Neural cell (in vitro differentiated cells): ENCODE results near the gene SELL. TPM values are rescaled to one million over a fixed set of nuclear protein-coding genes. Genes with fewer than 3 reads are reported as not detected.
A peak's percentile ranks its signal among the peaks of the same experiment; 100 is the strongest.
"Not testable (repeated sequence)": the region's sequence is repeated elsewhere in the genome, so short reads cannot be mapped to it uniquely, and the experiment has no call there.

Experiments used
- H2AFZ ChIP-seq: fragments of 200-600, 300-800 bp; sonication (generic), shearing (Covaris generic); 2 replicates; pipeline ENCODE4 v1.6.0; 2014; ENCODE audit warnings: low read depth, mild to moderate bottlenecking, antibody characterized with exemption, low read length, moderate library complexity
- H3F3A ChIP-seq: fragments of 200-600 bp; shearing (Covaris generic); 2 replicates; pipeline ENCODE4 v1.6.1; 2016; ENCODE audit warnings: mild to moderate bottlenecking, moderate library complexity, mixed read lengths, antibody characterized with exemption, low read length; ENCODE audit not compliant: insufficient read depth, poor library complexity, severe bottlenecking
- H3K27ac ChIP-seq: fragments of 200-600, 300-800 bp; sonication (generic), shearing (Covaris generic); 2 replicates; pipeline ENCODE4 v1.5.1; 2014; ENCODE audit warnings: mild to moderate bottlenecking, low read length, moderate library complexity
- H3K27me3 ChIP-seq: fragments of 300-800, 200-600 bp; sonication (generic), shearing (Covaris generic); 2 replicates; pipeline ENCODE4 v1.6.0; 2014; ENCODE audit warnings: mild to moderate bottlenecking, low read depth, low read length, moderate library complexity; ENCODE audit not compliant: insufficient read depth
- H3K36me3 ChIP-seq: fragments of 300-800, 200-600 bp; sonication (generic), shearing (Covaris generic); 2 replicates; pipeline ENCODE4 v1.5.1; 2014; ENCODE audit warnings: mild to moderate bottlenecking, antibody characterized with exemption, low read length, moderate library complexity; ENCODE audit not compliant: insufficient read depth
- H3K4me2 ChIP-seq: fragments of 300-800, 200-600 bp; sonication (generic), shearing (Covaris generic); 2 replicates; pipeline ENCODE4 v1.6.0; 2014; ENCODE audit warnings: mild to moderate bottlenecking, low read length
- H3K4me3 ChIP-seq: fragments of 300-800, 200-600 bp; sonication (generic), shearing (Covaris generic); 2 replicates; pipeline ENCODE4 v1.5.1; 2014; ENCODE audit warnings: mild to moderate bottlenecking, low read length, moderate library complexity
- H3K79me2 ChIP-seq: fragments of 200-600 bp; shearing (Covaris generic); replicated peaks from 2 replicates; pipeline ENCODE4 v1.6.0; 2014; ENCODE audit warnings: mild to moderate bottlenecking, low read length, moderate library complexity; ENCODE audit not compliant: insufficient read depth
- H3K9ac ChIP-seq: fragments of 300-800, 200-600 bp; sonication (generic), shearing (Covaris generic); 2 replicates; pipeline ENCODE4 v1.6.1; 2016; ENCODE audit warnings: mild to moderate bottlenecking, low read length, mixed read lengths
- H3K9me2 ChIP-seq: fragments of 200-600 bp; shearing (Covaris generic); 2 replicates; pipeline ENCODE4 v1.6.1; 2016; ENCODE audit warnings: mild to moderate bottlenecking, low read length, mixed read lengths; ENCODE audit not compliant: insufficient read depth
- H3K9me3 ChIP-seq: fragments of 200-600, 300-800 bp; sonication (generic), shearing (Covaris generic); 2 replicates; pipeline ENCODE4 v1.6.1; 2016; ENCODE audit warnings: mild to moderate bottlenecking, mixed run types, low read length, moderate library complexity, mixed read lengths
- H4K20me1 ChIP-seq: fragments of 200-600 bp; shearing (Covaris generic); 2 replicates; pipeline ENCODE4 v1.6.1; 2016; ENCODE audit warnings: mild to moderate bottlenecking, mixed run types; ENCODE audit not compliant: insufficient read depth
- EP300 ChIP-seq: fragments of 450-650 bp; conservative IDR thresholded peaks from 2 replicates; pipeline ENCODE4 v1.6.1; 2014; ENCODE audit warnings: antibody characterized with exemption, mild to moderate bottlenecking, moderate library complexity; ENCODE audit not compliant: poor library complexity, severe bottlenecking
- MXI1 ChIP-seq: fragments of 450-650 bp; conservative IDR thresholded peaks from 2 replicates; pipeline ENCODE4 v1.6.1; 2014; ENCODE audit warnings: antibody characterized with exemption, mild to moderate bottlenecking; ENCODE audit not compliant: poor library complexity, severe bottlenecking
- POLR2AphosphoS5 ChIP-seq: IDR thresholded peaks from 2 replicates; pipeline ENCODE4 v1.6.1; 2012
- RAD21 ChIP-seq: fragments of 450-650 bp; conservative IDR thresholded peaks from 2 replicates; pipeline ENCODE4 v1.6.1; 2014; ENCODE audit warnings: antibody characterized with exemption, mild to moderate bottlenecking, moderate library complexity
- SMC3 ChIP-seq: fragments of 450-650 bp; conservative IDR thresholded peaks from 2 replicates; pipeline ENCODE4 v1.6.1; 2014; ENCODE audit warnings: antibody characterized with exemption, mild to moderate bottlenecking, moderate library complexity; ENCODE audit not compliant: poor library complexity
- TAF1 ChIP-seq: IDR thresholded peaks from 2 replicates; pipeline ENCODE4 v1.6.1; 2012; ENCODE audit warnings: low read depth
- polyA plus RNA-seq: library from polyadenylated mRNA; depleted of rRNA; stranded (reverse); fragments of >200 nt; gene quantifications from 2 replicates; pipeline ENCODE4 v1.2.3, GENCODE V29; 2014
- TF ChIP-seq, protein P1 (sequence below): IDR thresholded peaks from 2 replicates; pipeline ENCODE4 v1.6.1; 2012; ENCODE audit warnings: borderline replicate concordance
- TF ChIP-seq, protein P2 (sequence below): fragments of 450-650 bp; IDR thresholded peaks from 2 replicates; pipeline ENCODE4 v1.5.1; 2014; ENCODE audit warnings: antibody characterized with exemption, mild to moderate bottlenecking, moderate library complexity; ENCODE audit not compliant: poor library complexity, severe bottlenecking

Gene SELL
- polyA plus RNA-seq, 1 donor from 2014 or later: not detected

DNA sequence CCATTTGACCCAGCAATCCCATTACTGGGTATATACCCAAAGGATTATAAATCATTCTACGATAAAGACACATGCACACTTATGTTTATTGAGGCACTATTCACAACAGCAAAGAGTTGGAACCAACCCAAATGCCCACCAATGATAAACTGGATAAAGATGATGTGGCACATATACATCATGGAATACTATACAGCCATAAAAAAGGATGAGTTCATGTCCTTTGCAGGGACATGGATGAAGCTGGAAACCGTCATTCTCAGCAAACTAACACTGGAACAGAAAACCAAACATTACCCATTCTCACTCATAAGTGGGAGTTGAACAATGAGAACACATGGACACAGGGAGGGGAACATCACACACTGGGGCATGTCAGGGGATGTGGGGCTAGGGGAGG lies 3.7 kb upstream of the SELL start:
- H3K4me2 ChIP-seq, H3K36me3 ChIP-seq, H3K9ac ChIP-seq, H4K20me1 ChIP-seq, H3K79me2 ChIP-seq, H3F3A ChIP-seq, H3K27me3 ChIP-seq, H3K9me3 ChIP-seq, H3K4me3 ChIP-seq, H3K27ac ChIP-seq, H2AFZ ChIP-seq, H3K9me2 ChIP-seq: not testable (repeated sequence)

DNA sequence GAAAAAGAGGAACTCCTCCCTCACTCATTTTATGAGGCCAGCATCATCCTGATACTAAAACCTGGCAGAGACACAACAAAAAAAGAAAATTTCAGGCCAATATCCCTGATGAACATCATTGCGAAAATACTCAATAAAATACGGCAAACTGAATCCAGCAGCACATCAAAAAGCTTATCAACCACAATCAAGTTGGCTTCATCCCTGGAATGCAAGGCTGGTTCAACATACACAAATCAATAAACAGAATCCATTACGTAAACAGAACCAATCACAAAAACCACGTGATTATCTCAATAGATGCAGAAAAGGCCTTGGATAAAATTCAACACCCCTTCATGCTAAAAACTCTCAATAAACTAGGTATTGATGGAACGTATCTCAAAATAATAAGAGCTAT lies 1.7 kb upstream of the SELL start:
- H3K27me3 ChIP-seq, H3K9me2 ChIP-seq, H4K20me1 ChIP-seq, H3K27ac ChIP-seq, H3K4me3 ChIP-seq, H3K9me3 ChIP-seq, H3K79me2 ChIP-seq, H3K9ac ChIP-seq, H3K4me2 ChIP-seq, H2AFZ ChIP-seq, H3F3A ChIP-seq, H3K36me3 ChIP-seq: not testable (repeated sequence)

DNA sequence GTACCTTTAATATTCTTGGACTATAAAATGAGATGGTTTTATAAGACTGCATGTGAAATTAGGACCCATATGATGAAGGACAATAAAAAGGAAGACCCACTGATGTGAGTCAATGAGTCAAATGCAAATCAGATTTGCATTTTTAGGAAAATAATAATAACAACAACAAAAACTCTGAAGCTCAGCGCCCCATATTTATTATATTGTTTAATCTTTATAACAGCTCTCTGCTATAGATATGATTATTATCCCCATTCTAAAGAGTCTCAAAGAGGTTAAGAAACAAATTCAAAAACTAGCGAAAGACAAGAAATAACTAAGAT lies 850 bp upstream of the SELL start:
- Histone ChIP-seq H4K20me1 (no peaks in the 10 kb centered on the region), H3K4me2 (no peak overlapping the region), H3K27ac (no peak overlapping the region), H3F3A (no peaks in the 10 kb centered on the region), H3K36me3 (no peaks in the 10 kb centered on the region), H3K27me3 (no peaks in the 10 kb centered on the region), H3K79me2 (no peaks in the 10 kb centered on the region), H3K9ac (no peak overlapping the region), H2AFZ (no peak overlapping the region), H3K9me2 (no peaks in the 10 kb centered on the region), H3K4me3 (no peak overlapping the region), H3K9me3 (no peaks in the 10 kb centered on the region)
- TF ChIP-seq, protein P1, sequence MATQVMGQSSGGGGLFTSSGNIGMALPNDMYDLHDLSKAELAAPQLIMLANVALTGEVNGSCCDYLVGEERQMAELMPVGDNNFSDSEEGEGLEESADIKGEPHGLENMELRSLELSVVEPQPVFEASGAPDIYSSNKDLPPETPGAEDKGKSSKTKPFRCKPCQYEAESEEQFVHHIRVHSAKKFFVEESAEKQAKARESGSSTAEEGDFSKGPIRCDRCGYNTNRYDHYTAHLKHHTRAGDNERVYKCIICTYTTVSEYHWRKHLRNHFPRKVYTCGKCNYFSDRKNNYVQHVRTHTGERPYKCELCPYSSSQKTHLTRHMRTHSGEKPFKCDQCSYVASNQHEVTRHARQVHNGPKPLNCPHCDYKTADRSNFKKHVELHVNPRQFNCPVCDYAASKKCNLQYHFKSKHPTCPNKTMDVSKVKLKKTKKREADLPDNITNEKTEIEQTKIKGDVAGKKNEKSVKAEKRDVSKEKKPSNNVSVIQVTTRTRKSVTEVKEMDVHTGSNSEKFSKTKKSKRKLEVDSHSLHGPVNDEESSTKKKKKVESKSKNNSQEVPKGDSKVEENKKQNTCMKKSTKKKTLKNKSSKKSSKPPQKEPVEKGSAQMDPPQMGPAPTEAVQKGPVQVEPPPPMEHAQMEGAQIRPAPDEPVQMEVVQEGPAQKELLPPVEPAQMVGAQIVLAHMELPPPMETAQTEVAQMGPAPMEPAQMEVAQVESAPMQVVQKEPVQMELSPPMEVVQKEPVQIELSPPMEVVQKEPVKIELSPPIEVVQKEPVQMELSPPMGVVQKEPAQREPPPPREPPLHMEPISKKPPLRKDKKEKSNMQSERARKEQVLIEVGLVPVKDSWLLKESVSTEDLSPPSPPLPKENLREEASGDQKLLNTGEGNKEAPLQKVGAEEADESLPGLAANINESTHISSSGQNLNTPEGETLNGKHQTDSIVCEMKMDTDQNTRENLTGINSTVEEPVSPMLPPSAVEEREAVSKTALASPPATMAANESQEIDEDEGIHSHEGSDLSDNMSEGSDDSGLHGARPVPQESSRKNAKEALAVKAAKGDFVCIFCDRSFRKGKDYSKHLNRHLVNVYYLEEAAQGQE: no peak
- TF ChIP-seq, protein P2, sequence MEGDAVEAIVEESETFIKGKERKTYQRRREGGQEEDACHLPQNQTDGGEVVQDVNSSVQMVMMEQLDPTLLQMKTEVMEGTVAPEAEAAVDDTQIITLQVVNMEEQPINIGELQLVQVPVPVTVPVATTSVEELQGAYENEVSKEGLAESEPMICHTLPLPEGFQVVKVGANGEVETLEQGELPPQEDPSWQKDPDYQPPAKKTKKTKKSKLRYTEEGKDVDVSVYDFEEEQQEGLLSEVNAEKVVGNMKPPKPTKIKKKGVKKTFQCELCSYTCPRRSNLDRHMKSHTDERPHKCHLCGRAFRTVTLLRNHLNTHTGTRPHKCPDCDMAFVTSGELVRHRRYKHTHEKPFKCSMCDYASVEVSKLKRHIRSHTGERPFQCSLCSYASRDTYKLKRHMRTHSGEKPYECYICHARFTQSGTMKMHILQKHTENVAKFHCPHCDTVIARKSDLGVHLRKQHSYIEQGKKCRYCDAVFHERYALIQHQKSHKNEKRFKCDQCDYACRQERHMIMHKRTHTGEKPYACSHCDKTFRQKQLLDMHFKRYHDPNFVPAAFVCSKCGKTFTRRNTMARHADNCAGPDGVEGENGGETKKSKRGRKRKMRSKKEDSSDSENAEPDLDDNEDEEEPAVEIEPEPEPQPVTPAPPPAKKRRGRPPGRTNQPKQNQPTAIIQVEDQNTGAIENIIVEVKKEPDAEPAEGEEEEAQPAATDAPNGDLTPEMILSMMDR: peak; percentile 5

DNA sequence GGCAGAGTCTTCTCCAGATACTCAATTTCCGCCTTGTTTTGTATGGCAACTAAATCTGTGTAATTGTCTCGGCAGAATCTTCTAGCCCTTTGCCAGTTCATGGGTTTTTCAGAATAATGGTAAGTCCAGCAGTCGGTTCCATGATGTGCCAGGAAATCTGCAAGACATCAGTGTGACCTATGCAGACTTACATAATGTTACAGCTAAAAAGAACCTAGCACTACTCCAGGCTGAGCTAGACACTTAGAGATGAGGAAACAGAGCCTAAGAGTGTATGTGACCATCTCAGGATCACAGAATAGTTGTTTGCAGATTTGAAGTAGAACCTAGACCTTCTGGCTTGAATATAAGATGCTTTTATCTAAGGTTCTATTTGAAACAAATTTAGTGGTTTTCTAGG lies 2.8 kb downstream of the SELL start:
- no peaks in the 10 kb centered on the region for H4K20me1 ChIP-seq
- H3K9me3 ChIP-seq: no peaks in the 10 kb centered on the region
- H2AFZ ChIP-seq: no peak overlapping the region
- H3K4me3 ChIP-seq: no peak overlapping the region
- H3K4me2 ChIP-seq: no peak overlapping the region
- no peaks in the 10 kb centered on the region for H3F3A ChIP-seq
- no peak overlapping the region for H3K27ac ChIP-seq
- no peaks in the 10 kb centered on the region for H3K9me2 ChIP-seq
- no peaks in the 10 kb centered on the region for H3K36me3 ChIP-seq
- H3K9ac ChIP-seq: no peak overlapping the region
- H3K27me3 ChIP-seq: no peaks in the 10 kb centered on the region
- H3K79me2 ChIP-seq: no peaks in the 10 kb centered on the region
- TF ChIP-seq, protein P2: no peak
- no peak for TF ChIP-seq SMC3
- no peak for TF ChIP-seq MXI1
- TF ChIP-seq POLR2AphosphoS5: no peak
- no peak for TF ChIP-seq TAF1
- TF ChIP-seq, protein P1: no peak
- TF ChIP-seq RAD21: no peak
- no peak for TF ChIP-seq EP300
